Duodenal mucosa (tissue), 2 donors: ENCODE measurements around the gene CFAP157.

ENCODE experiments used
- H3K27ac ChIP-seq: one replicate; pipeline ENCODE4 v1.7.0; 2013; ENCODE audit warnings: low read depth, low read length
- H3K27me3 ChIP-seq, 2 donors: one replicate each; pipeline ENCODE4 v1.7.0; 2013; ENCODE audit warnings: low read length in 2 of 2, control low read depth in 1 of 2; ENCODE audit not compliant: insufficient read depth in 2 of 2, control insufficient read depth in 1 of 2
- H3K36me3 ChIP-seq, 2 donors: one replicate each; pipeline ENCODE4 v1.7.0; 2013; ENCODE audit warnings: low read length in 2 of 2, control low read depth in 1 of 2; ENCODE audit not compliant: insufficient read depth in 2 of 2, control insufficient read depth in 1 of 2
- H3K4me1 ChIP-seq, 2 donors: one replicate each; pipeline ENCODE4 v1.7.0; 2013; ENCODE audit warnings: low read length in 2 of 2, control low read depth in 1 of 2; ENCODE audit not compliant: insufficient read depth in 2 of 2, control insufficient read depth in 1 of 2
- H3K4me3 ChIP-seq, 2 donors: one replicate each; pipeline ENCODE4 v1.7.0; 2013; ENCODE audit warnings: low read length in 2 of 2, low read depth in 1 of 2
- H3K9ac ChIP-seq, 2 donors: one replicate each; pipeline ENCODE4 v1.7.0; 2013; ENCODE audit warnings: low read length in 2 of 2, low read depth in 1 of 2
- H3K9me3 ChIP-seq, 2 donors: one replicate each; pipeline ENCODE4 v1.7.0; 2013; ENCODE audit warnings: low read length in 2 of 2, control low read depth in 1 of 2; ENCODE audit not compliant: control insufficient read depth in 1 of 2

CFAP157 gene

DNA sequence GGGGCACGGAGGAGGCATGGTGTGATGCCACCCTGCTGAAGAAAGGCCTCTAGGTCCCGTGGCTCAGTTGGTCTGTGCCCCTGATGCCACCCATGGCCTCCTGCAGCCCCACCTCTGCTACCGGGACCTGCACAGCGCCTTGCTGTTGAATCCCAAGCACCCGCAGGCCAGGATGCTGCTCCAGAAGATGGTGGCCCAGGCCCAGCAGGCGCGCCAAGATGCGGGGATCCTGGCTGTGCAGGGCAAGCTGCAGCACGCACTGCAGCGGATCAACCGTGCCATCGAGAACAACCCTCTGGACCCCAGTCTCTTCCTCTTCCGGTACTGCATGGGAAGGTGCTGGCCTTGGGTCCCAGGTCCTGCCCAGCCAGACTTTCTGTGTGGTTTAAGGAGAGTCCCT is 16.2 kb downstream of the CFAP157 start:
- H3K4me3 ChIP-seq, result no peak overlapping the region
- H3K27me3 ChIP-seq, result no peaks in the 10 kb centered on the region
- no peaks in the 10 kb centered on the region for H3K9me3 ChIP-seq
- H3K27ac ChIP-seq, result no peak overlapping the region
- H3K9ac ChIP-seq, result no peak overlapping the region
- peaks cover 0 to 6% of the 10 kb centered on the region in 2 donors for H3K4me1 ChIP-seq
- H3K36me3 ChIP-seq, result no peaks in the 10 kb centered on the region

DNA sequence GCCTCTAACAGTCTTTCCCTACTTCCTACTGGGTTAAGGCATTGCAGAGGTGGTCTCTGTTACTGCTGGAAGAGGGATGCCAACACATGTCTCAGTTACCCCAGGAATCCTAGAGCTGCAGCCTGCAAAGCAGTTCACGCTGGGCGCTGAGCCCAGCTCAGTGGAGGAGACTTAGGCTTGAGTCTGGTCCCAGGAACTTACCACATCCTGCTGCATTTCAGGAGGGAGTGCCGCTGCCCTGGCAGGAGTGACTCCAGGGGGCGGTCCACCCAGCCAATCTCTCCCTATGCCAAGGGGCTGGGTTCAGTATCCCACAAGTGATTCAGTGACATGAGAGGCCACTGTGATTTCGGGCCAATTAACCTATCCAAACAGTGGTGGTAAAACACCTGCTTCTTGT is 16.7 kb downstream of the CFAP157 start:
- Histone ChIP-seq H3K27ac (no peak overlapping the region), H3K4me3 (no peak overlapping the region), H3K9ac (no peak overlapping the region), H3K36me3 (no peaks in the 10 kb centered on the region), H3K27me3 (no peaks in the 10 kb centered on the region), H3K9me3 (no peaks in the 10 kb centered on the region), H3K4me1 (peaks cover 0 to 6% of the 10 kb centered on the region in 2 donors)

GRCh38 chr9:127724012-127724411 is 17.2 kb downstream of the CFAP157 start:
- H3K9ac ChIP-seq, result no peak overlapping the region
- no peaks in the 10 kb centered on the region for H3K36me3 ChIP-seq
- no peaks in the 10 kb centered on the region for H3K9me3 ChIP-seq
- peaks cover 0 to 6% of the 10 kb centered on the region in 2 donors for H3K4me1 ChIP-seq
- H3K27me3 ChIP-seq, result no peaks in the 10 kb centered on the region
- no peak overlapping the region for H3K4me3 ChIP-seq
- no peak overlapping the region for H3K27ac ChIP-seq

GRCh38 chr9:127726871-127727270 is 20.1 kb downstream of the CFAP157 start:
- Histone ChIP-seq H3K9me3 (no peaks in the 10 kb centered on the region), H3K27me3 (no peaks in the 10 kb centered on the region), H3K27ac (no peak overlapping the region), H3K4me1 (peaks cover 0 to 5% of the 10 kb centered on the region in 2 donors), H3K9ac (no peak overlapping the region), H3K4me3 (no peak overlapping the region), H3K36me3 (peaks cover 0 to 5% of the 10 kb centered on the region in 2 donors)

DNA sequence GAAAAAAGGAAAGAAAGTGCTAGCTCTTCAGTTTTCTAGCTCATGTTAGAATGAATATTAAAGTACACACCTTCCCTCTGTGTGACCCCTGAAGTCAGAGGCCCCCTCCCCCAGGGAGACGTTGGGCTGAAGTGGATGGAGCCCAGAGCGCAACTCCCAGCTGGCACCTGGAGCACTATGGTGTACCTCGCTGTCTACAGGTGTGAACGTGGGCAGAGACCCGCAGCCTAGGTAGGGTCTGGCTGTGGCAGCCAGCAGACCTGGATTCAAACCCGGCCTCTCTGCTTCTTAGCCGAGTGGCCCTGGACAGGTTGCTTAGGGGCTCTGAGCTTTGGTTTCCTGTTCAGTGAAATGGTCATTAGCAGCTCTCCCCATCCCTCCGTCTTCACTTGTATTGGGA is 22.0 kb downstream of the CFAP157 start:
- Histone ChIP-seq H3K27ac (no peak overlapping the region), H3K36me3 (peaks cover 0 to 8% of the 10 kb centered on the region in 2 donors), H3K9ac (no peak overlapping the region), H3K4me1 (peaks cover 0 to 2% of the 10 kb centered on the region in 2 donors), H3K4me3 (no peak overlapping the region), H3K9me3 (no peaks in the 10 kb centered on the region), H3K27me3 (no peaks in the 10 kb centered on the region)

- Histone ChIP-seq H3K4me3 (no peak overlapping the region), H3K27ac (no peak overlapping the region), H3K27me3 (no peaks in the 10 kb centered on the region), H3K36me3 (peaks cover 0 to 8% of the 10 kb centered on the region in 2 donors), H3K4me1 (peaks cover 7 to 11% of the 10 kb centered on the region in 2 donors), H3K9me3 (no peaks in the 10 kb centered on the region), H3K9ac (no peak overlapping the region)
These were observed 22.9 kb downstream of the CFAP157 start for GRCh38 chr9:127729522-127730256.

- Histone ChIP-seq H3K4me3 (no peak overlapping the region), H3K9ac (no peak overlapping the region), H3K9me3 (no peaks in the 10 kb centered on the region)
These were observed 23.5 kb downstream of the CFAP157 start for GRCh38 chr9:127730262-127730661.

GRCh38 chr9:127730799-127731410 is 24.1 kb downstream of the CFAP157 start:
- Histone ChIP-seq H3K27ac (no peak overlapping the region), H3K4me3 (no peak overlapping the region), H3K9ac (no peak overlapping the region), H3K9me3 (no peaks in the 10 kb centered on the region), H3K4me1 (peaks cover 7 to 17% of the 10 kb centered on the region in 2 donors), H3K36me3 (peaks cover 0 to 8% of the 10 kb centered on the region in 2 donors), H3K27me3 (no peaks in the 10 kb centered on the region)

More at GRCh38 chr9:127730262-127730661, 23.5 kb downstream of the CFAP157 start:
- H3K27ac ChIP-seq, result no peak overlapping the region
- peaks cover 7 to 11% of the 10 kb centered on the region in 2 donors for H3K4me1 ChIP-seq
- peaks cover 0 to 8% of the 10 kb centered on the region in 2 donors for H3K36me3 ChIP-seq
- no peaks in the 10 kb centered on the region for H3K27me3 ChIP-seq

- Histone ChIP-seq H3K27me3 (no peaks in the 10 kb centered on the region), H3K36me3 (peaks cover 0 to 8% of the 10 kb centered on the region in 2 donors), H3K9me3 (no peaks in the 10 kb centered on the region), H3K4me3 (no peak overlapping the region), H3K27ac (no peak overlapping the region), H3K4me1 (peaks cover 7 to 18% of the 10 kb centered on the region in 2 donors), H3K9ac (no peak overlapping the region)
These were observed 25.1 kb downstream of the CFAP157 start for GRCh38 chr9:127731938-127732337.

DNA sequence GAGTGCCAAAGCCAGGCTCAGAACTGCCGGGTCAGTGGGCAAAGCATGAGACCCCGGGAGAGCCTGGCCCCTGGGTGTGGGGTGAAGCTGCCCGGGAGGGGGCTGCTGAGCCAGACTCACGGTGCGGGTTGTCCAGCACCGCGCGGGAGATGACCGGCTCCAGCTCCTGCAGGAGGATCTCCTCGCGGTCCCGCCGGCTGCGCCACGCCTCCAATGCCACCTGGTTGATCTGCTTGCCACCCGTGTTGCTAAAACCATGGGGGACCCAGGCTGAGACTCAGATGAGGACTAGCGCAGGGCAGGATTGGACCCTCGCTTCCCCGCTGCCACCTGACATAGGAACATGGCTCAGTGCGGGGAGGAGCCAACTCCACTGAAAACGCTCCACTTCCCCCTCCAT is 25.7 kb downstream of the CFAP157 start:
- H3K27me3 ChIP-seq, result no peaks in the 10 kb centered on the region
- no peak overlapping the region for H3K27ac ChIP-seq
- no peak overlapping the region for H3K4me3 ChIP-seq
- peaks cover 0 to 8% of the 10 kb centered on the region in 2 donors for H3K36me3 ChIP-seq
- peaks cover 7 to 18% of the 10 kb centered on the region in 2 donors for H3K4me1 ChIP-seq
- no peaks in the 10 kb centered on the region for H3K9me3 ChIP-seq
- no peak overlapping the region for H3K9ac ChIP-seq
